NCI-H774 (cell line): ENCODE results near the gene FNDC11.

Experiments used
- DNase-seq: peaks from one replicate; lab custom pipeline; 2025; lab: John Stamatoyannopoulos, UW

FNDC11 gene

DNA sequence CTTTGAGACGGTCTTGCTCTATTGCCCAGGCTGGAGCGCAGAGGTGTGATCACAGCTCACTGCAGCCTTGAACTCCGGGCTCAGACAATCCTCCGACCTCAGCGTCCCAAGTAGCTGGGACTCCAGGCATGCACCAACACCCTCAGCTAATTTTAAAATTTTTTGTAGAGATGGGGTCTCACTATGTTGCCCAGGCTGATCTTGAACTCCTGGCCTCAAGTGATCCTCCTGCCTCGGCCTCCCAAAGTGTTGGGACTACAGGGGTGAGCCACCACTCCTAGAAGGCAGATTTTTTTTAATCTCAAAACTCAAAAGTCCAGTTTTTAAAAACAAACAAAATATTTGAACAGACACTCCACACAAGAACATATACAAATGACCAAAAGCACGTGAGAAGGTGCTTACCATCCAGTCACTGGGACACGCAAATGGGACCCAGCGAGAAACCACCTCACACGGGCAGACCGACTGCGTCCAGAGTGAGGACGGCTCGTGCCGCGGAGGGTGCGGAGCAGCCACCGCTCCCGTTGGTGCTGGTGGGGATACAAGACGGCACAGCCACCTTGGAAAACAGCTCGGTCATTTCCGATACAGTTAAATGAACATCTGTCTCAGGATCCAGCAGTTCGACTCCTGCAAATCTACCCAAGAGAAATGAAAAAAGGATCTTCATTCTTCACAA lies 28.6 kb downstream of the FNDC11 start:
- DNase-seq, result no peak

- DNase-seq, result no peak
Measured at GRCh38 chr20:63585616-63586565, 31.9 kb downstream of the FNDC11 start.

- no peak for DNase-seq
Measured at GRCh38 chr20:63586797-63587196, 32.8 kb downstream of the FNDC11 start.

GRCh38 chr20:63587256-63587655 lies 33.3 kb downstream of the FNDC11 start:
- no peak for DNase-seq

GRCh38 chr20:63587776-63588591 lies 34.0 kb downstream of the FNDC11 start:
- no peak for DNase-seq

DNA sequence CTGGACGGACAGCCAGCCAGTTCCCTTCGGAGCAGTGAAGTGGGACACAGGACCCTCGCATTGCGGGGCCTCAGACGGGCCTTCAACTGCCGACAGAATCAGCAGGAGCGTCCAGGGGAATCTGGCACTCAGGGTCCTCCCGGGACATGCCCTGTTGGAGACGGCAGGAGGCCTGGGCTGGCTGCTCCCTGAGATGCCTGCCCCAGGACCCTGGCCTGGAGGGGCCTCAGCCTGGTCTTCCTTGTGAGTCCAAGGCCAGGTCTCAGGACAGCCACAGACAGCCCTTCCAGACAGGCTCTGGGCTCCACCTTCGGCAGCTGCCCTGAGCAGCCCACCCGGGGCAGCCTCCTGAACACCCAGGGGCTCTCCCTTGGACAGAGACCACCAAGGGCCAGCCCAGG lies 34.7 kb downstream of the FNDC11 start:
- no peak for DNase-seq

- no peak for DNase-seq
Measured at GRCh38 chr20:63589261-63590217, 35.6 kb downstream of the FNDC11 start.

- DNase-seq, result no peak
Measured at GRCh38 chr20:63590218-63591146, 36.5 kb downstream of the FNDC11 start.

DNA sequence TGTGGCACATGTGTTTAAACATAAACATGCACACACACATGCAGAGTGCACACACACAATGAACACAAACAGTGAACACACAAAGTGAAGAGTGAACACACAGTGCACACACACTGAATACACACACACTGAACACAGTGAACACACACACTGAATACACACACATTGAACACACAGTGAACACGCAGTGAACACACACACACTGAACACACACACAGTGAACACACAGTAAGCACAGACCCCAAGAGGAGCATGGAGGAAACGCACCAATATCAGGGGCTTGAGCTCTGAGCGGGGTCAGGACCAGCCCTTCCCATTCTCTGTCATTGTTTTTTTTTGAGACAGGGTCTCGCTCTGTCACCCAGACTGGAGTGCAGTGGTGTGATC lies 37.2 kb downstream of the FNDC11 start:
- no peak for DNase-seq

DNA sequence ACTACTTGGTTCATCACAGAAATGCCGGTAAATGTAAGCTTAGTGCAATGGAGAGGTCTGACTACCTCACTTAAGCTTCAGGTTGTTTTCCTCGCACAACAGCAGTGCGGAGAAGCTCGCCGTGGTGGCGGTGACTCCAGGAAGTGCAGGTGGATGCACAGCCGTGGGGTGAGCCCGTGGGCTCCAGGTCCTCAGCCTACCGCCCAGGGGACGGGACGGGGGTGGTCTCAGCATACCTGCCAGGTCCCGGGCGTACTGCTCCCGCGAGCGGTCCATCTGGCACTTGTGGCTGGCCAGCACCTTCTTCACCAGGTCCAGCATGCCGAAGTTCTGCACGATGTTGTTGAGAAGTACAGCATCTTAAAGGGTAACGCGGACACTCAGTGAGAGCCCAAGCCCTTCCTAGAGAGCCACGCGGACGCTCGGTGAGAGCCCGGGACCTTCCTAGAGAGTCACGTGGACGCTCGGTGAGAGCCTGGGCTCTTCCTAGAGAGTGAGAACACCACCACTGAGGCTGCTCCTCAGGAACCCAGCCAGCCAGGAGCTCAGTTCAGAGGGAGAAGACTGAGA lies 37.9 kb downstream of the FNDC11 start:
- no peak for DNase-seq

GRCh38 chr20:63592661-63593060 lies 38.7 kb downstream of the FNDC11 start:
- DNase-seq, result no peak

DNA sequence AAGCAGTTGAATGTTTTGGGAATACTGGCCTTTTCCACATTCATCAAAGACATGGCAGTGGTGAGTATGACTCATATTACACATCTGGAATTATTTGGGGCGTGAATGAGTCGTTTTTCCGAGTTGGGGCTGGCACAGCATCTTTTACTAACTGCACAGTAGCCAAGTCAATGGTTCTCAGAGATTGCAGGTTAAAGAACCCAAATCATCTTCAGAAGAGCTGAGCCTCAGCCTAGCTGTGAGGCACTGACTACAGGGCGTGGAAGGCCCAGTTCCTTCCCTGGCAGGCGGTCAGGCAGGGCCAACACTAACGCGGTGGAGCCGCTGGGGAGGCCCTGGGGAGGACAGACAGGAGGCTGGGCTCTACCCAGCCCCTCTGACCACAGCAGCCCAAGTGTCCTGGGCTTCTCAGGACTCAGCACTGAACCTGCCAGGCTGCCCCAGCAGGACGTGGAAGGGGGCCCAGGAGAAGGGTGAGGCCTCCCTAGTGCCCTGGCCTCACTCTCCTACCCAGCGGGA lies 40.1 kb downstream of the FNDC11 start:
- no peak for DNase-seq

DNA sequence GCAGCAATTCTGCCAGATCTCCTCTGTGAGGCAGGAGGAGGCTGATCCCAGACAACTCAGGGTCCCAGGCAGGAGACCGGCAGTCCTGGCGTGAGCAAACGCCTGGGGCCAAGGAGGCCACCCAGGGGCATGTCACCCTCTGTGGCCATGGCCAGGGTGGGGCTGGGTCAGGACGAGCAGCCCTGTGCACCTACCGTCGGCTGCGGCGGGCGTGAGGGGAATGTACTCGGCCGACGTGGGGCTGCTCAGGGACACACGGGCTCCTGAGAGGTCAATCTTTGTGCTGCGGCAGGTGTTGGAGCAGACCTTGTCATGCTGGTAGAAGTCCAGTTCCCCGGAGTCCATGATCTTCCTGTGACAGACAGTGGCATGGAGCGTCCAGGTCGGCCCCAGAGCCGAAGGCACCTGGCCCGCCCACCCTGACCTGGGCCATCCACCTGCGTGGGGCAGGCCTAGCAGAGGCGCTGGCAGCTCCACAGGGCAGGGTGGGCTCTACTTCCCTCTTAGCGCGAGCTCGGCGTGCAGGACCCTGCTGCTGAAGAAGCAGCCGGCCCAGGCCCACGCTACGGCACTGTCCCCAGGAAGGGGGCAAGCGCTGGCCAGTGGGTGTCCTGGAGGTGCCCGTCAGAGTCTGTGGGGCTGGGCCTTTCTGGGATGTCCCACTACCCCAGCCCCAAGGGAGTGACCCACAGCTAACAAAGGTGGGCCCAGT lies 41.6 kb downstream of the FNDC11 start:
- no peak for DNase-seq

- DNase-seq, result no peak
Measured at GRCh38 chr20:63596423-63596822, 42.5 kb downstream of the FNDC11 start.

DNA sequence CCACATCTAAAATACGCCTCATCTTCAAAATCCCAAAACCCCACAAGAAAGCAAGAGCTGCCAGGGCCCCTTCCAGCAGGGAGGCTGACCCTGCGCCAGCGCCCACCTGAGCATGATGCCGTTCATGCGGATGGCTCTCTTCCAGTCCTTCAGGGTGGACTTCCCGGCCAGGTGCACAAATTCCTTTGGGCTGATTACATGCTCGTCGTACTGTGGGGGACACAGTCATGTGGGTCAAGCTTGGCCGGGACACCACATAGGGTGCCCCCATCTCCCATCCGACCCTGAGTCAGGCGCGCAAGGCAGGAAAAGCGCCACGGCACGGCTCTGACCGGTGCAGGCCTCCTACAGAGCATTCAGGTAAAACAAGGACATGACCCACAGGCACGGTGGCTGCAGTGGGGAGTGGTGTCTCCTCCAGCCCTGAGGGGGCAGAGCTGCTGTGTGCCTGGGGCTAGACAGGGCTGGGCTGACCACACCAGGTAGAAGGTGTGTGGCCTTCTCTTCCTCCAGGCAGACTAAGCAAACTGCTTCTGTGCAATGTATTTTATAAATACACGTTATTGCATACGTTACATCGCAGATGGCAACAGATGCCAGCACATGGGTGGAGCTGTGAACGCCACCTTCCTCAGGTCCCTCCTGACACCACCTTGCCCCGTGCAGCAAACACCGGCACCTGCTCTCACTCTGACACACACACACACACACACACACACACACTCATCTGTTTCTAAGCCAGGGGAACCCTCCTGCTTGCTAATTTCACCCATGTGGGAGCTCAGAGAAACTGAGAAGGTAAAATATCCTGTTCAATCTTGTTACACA lies 43.9 kb downstream of the FNDC11 start:
- no peak for DNase-seq

DNA sequence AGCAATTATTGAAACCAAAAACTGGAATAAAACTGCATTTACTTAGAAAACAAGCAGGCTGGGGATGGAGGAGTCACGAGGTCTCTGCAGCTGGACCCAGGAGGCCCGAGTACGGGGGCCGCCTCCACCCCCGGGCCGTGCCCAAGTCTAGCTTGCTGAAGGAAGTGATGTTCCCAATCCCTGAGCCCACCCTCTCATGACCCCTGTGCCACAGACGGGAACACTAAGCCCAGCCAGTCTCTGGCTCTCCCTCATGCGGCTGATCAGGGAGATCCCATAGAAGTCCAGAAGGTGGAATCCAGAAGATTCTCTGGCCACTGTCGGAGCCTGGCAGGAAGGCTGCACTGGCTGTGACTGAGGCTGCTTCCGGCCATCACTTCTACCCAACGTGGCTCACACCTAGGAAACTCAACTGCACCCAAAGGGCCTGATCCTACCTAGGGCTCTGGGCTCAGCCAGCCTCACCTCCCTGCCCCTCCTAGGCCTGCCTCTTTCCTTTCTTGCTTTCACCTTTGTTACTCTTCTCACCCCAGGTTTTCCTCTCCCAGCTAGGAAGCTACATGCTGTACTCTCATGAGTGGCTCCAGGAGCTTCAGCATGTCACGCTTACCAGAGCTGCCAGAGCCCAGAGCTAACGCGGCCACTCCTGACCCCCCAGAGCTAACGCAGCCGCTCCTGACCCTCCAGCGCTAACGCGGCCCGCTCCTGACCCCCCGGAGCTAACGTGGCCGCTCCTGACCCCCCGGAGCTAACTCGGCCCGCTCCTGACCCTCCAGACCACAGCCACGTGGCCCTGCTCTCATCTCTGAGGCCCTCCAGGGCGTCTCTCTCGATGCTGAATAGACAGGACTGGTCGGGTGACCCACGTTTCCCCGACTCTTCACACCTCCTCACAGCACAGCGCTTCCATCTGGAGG lies 44.8 kb downstream of the FNDC11 start:
- no peak for DNase-seq
